ENCODE data around the gene POMT2. TPM values are rescaled to one million over a fixed set of nuclear protein-coding genes. Genes with fewer than 3 reads are reported as not detected.

Gene POMT2
- total RNA-seq, 1 donor from 2014 or later: 46.8 TPM

DNA sequence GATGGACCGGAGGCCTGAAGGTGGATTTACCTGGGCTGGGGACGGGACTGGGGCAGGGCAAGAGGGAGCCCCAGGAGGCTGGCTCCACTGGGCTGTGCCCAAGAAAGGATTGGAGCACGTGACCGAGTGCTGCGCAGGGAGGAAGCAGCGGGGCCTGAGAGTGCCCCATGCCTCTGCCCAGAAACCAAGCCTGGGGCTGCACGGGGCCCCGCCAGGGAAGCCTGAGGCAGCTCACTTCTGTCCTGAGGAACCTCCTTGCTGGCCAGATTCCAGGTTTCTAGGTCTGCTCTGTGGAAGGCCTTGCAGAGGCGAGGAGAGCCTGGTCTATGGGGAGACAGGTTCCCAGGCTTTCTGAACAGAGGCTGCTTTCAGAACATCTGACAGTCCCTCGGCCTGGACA is 60.1 kb downstream of the POMT2 start:
- no peak for DNase-seq (ENCODE audit: low read depth, low spot score)
- H3K27me3 Mint-ChIP-seq (ENCODE audit: low read depth): peaks cover 10% of the 10 kb centered on the region

DNA sequence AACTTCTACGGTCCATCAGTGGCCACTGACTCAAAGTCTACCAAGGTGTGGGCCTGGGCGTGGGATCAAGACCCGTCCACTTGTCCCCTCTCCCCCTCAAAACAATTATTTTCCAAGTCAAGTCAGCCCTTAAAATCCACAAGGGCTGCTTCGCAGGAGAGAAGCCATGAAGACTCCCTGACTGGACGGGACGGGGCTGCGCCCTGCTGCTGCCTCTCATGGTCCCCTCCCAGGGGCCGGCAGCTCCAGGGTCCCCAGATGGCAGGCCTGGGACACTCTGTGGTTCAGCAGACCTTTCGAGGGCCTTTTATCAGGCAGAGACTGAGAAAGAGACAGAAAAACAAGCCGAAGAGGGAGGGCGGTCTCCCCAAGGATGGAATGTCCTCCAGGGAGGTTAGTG is 60.5 kb downstream of the POMT2 start:
- Mint-ChIP-seq H3K27me3 (ENCODE audit: low read depth) (peaks cover 10% of the 10 kb centered on the region), H3K9me3 (no peaks in the 10 kb centered on the region), H3K4me3 (no peak overlapping the region), H3K27ac (ENCODE audit: unreplicated experiment) (peak overlapping the region; percentile 90), H3K36me3 (ENCODE audit: low read depth) (no peaks in the 10 kb centered on the region), H3K4me1 (no peaks in the 10 kb centered on the region)
- TF ChIP-seq, protein P1, sequence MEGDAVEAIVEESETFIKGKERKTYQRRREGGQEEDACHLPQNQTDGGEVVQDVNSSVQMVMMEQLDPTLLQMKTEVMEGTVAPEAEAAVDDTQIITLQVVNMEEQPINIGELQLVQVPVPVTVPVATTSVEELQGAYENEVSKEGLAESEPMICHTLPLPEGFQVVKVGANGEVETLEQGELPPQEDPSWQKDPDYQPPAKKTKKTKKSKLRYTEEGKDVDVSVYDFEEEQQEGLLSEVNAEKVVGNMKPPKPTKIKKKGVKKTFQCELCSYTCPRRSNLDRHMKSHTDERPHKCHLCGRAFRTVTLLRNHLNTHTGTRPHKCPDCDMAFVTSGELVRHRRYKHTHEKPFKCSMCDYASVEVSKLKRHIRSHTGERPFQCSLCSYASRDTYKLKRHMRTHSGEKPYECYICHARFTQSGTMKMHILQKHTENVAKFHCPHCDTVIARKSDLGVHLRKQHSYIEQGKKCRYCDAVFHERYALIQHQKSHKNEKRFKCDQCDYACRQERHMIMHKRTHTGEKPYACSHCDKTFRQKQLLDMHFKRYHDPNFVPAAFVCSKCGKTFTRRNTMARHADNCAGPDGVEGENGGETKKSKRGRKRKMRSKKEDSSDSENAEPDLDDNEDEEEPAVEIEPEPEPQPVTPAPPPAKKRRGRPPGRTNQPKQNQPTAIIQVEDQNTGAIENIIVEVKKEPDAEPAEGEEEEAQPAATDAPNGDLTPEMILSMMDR (conservative IDR thresholded peaks at IDR 0.05): no peak
- DNase-seq (ENCODE audit: low read depth, low spot score): no peak

More for the DNA sequence above, 60.1 kb downstream of the POMT2 start:
- Mint-ChIP-seq H3K36me3 (ENCODE audit: low read depth) (no peaks in the 10 kb centered on the region), H3K4me3 (no peak overlapping the region), H3K4me1 (no peaks in the 10 kb centered on the region), H3K9me3 (no peaks in the 10 kb centered on the region), H3K27ac (ENCODE audit: unreplicated experiment) (no peak overlapping the region)
- TF ChIP-seq, protein P1 (conservative IDR thresholded peaks at IDR 0.05): no peak

DNA sequence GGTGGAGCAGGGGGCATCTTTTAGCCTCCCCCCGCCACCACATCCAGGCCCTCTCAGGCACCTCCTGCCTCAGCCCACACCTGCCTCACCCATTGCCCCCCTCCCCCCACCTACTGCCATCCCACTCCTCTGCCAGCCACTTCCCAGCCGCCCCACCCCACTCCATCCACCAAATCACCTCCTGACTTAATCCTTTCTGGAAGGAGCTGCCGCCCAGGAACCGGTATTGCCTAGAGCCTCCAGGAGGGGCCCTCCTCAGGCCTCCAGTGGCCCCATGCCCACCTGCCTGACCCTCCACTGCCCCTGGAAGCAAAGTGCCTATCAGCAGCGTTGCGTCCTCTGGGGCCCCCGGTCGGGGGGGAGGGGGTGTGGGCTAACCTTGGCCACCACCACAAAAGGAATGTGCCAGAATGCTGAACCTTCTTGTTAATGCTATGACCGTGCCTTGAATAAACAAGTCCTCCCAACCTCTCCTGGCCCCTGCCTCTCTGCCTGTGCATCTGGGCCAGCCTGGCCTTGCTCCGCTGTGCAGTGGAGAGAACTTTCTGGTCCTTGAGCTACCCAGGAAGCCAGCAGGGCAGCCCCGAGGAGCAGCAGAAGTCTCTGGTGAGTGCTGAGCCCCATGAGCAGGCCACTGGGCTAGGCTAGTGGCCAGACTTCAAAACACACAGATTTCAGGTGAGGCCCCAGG is 61.5 kb downstream of the POMT2 start:
- Mint-ChIP-seq H3K27me3 (ENCODE audit: low read depth) (peaks cover 10% of the 10 kb centered on the region), H3K4me1 (no peaks in the 10 kb centered on the region), H3K4me3 (no peak overlapping the region), H3K9me3 (no peaks in the 10 kb centered on the region), H3K36me3 (ENCODE audit: low read depth) (no peaks in the 10 kb centered on the region), H3K27ac (ENCODE audit: unreplicated experiment) (peak overlapping the region; percentile 35)
- TF ChIP-seq, protein P1 (conservative IDR thresholded peaks at IDR 0.05): no peak
- no peak for DNase-seq (ENCODE audit: low read depth, low spot score)

DNA sequence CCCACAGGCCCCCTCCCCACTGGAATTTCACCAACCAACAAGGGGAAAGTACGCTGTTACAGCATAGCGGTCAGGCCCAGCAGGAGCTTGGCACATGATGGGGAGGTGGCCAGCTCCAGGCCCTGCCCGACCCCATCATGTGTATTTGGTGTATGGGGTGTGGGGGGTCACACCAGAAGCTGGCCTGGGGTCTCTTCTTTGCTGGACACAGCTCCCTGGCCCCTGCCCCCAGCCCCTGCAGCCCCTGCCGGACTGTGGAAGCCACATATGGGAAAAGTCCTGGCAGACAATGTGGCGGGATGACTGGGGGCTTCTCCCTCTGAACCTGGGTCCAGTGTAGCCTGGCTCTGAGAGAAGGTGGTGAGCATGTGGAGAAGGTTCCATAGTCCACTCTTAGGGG is 62.1 kb downstream of the POMT2 start:
- Mint-ChIP-seq H3K4me1 (no peaks in the 10 kb centered on the region), H3K27me3 (ENCODE audit: low read depth) (peaks cover 7% of the 10 kb centered on the region), H3K9me3 (no peaks in the 10 kb centered on the region), H3K4me3 (no peak overlapping the region), H3K36me3 (ENCODE audit: low read depth) (no peaks in the 10 kb centered on the region), H3K27ac (ENCODE audit: unreplicated experiment) (no peak overlapping the region)
- DNase-seq (ENCODE audit: low read depth, low spot score): no peak
- TF ChIP-seq, protein P1 (conservative IDR thresholded peaks at IDR 0.05): no peak

DNA sequence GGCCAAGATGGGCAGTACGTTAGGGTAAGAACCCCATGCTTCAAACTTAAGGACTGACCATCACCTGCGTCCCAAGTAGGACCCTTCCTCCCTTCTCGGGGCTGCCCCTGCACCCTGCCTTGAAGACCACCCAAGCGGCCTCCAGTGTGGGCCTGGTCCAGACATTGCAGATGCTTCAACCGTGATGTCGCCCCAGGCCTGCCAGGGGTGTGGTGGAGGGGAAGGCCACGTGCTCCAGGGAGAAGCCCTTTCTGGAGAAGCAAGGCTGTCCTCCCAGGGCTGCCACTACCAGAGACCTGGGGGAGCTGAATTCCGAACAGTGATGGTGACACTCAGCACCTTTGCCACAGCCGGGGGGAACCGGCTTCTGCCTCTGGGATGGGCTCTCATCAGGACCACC is 63.0 kb downstream of the POMT2 start:
- H3K9me3 Mint-ChIP-seq: no peaks in the 10 kb centered on the region
- TF ChIP-seq, protein P1 (conservative IDR thresholded peaks at IDR 0.05): no peak
- H3K27me3 Mint-ChIP-seq (ENCODE audit: low read depth): peaks cover under 1% of the 10 kb centered on the region
- no peak overlapping the region for H3K4me3 Mint-ChIP-seq
- no peak overlapping the region for H3K27ac Mint-ChIP-seq (ENCODE audit: unreplicated experiment)
- no peaks in the 10 kb centered on the region for H3K4me1 Mint-ChIP-seq
- no peaks in the 10 kb centered on the region for H3K36me3 Mint-ChIP-seq (ENCODE audit: low read depth)
- DNase-seq (ENCODE audit: low read depth, low spot score): no peak

Data from neural crest cell (in vitro differentiated cells).